H1 (cell line): Measurements from ENCODE around the gene OCSTAMP. TPM values are rescaled to one million over a fixed set of nuclear protein-coding genes. Genes with fewer than 3 reads are reported as not detected.

Experiments used
- CTCF ChIA-PET: fragments of 300-600 bp; sonication (Branson Sonifier 250); formaldehyde crosslinking; loops from one replicate; lab custom pipeline; 2021; ENCODE audit not compliant: partially characterized antibody; lab: Charles Lee
- POLR2A ChIA-PET: fragments of 300-600 bp; sonication (Branson Sonifier 250); formaldehyde crosslinking; loops from one replicate; lab custom pipeline; 2021; ENCODE audit warnings: inconsistent platforms; ENCODE audit not compliant: partially characterized antibody; lab: Charles Lee
- DNase-seq, 2 experiments: peaks; one replicate each; pipeline versions ENCODE4 v3.0.0 to v3.0.0-alpha.2; 2010 to 2022; ENCODE audit warnings: low spot score in 2 of 2, low read depth in 1 of 2, mixed read lengths in 1 of 2
- FAIRE-seq: peaks from 2 replicates; lab custom pipeline; 2011; peaks lifted over from hg19 to GRCh38; lab: Jason Lieb, UNC
- H2AFZ ChIP-seq: 2 replicates; pipeline ENCODE4 v1.8.1; 2012; ENCODE audit warnings: low read length, inconsistent platforms
- H2AK5ac ChIP-seq: 2 replicates; pipeline ENCODE4 v1.6.1; 2013; ENCODE audit warnings: low read depth, low read length
- H2BK120ac ChIP-seq: replicated peaks from 2 replicates; pipeline ENCODE3; 2013; ENCODE audit warnings: low read depth, low read length, inconsistent platforms
- H2BK12ac ChIP-seq: 2 replicates; pipeline ENCODE4 v1.6.1; 2013; ENCODE audit warnings: low read depth, low read length
- H2BK15ac ChIP-seq: 2 replicates; pipeline ENCODE4 v1.6.1; 2013; ENCODE audit warnings: low read length
- H2BK20ac ChIP-seq: 2 replicates; pipeline ENCODE4 v1.6.1; 2013; ENCODE audit warnings: low read length
- H2BK5ac ChIP-seq: 2 replicates; pipeline ENCODE4 v1.6.1; 2013; ENCODE audit warnings: low read depth, low read length
- H3K14ac ChIP-seq: 2 replicates; pipeline ENCODE4 v1.6.1; 2013; ENCODE audit warnings: inconsistent platforms; ENCODE audit not compliant: insufficient read length
- H3K18ac ChIP-seq: 2 replicates; pipeline ENCODE4 v1.6.1; 2013; ENCODE audit warnings: low read length; ENCODE audit errors: extremely low read depth
- H3K23ac ChIP-seq: 2 replicates; pipeline ENCODE4 v1.6.1; 2013; ENCODE audit warnings: inconsistent platforms; ENCODE audit not compliant: insufficient read length
- H3K23me2 ChIP-seq: 2 replicates; pipeline ENCODE4 v1.6.1; 2013; ENCODE audit warnings: low read depth, low read length
- H3K27ac ChIP-seq: 2 replicates; pipeline ENCODE4 v1.6.1; 2011; ENCODE audit warnings: low read depth, low read length, inconsistent platforms
- H3K27me3 ChIP-seq, 4 experiments: replicated peaks in 1 of 4; 1 replicate in 1 of 4; 2 replicates in 3 of 4; pipeline versions ENCODE4 v1.6.1 to v1.8.1; 2011 to 2013; ENCODE audit warnings: low read length in 3 of 4, mild to moderate bottlenecking in 3 of 4, inconsistent platforms in 2 of 4, mixed read lengths in 2 of 4, moderate library complexity in 1 of 4; ENCODE audit not compliant: control insufficient read depth in 3 of 4, insufficient read depth in 3 of 4; ENCODE audit errors: extremely low read depth in 1 of 4
- H3K36me3 ChIP-seq, 4 experiments: 2 replicates each; pipeline versions ENCODE4 v1.6.1 to v1.8.1; 2011 to 2013; ENCODE audit warnings: mild to moderate bottlenecking in 4 of 4, low read length in 3 of 4, moderate library complexity in 2 of 4, control low read depth in 1 of 4, inconsistent platforms in 1 of 4; ENCODE audit not compliant: insufficient read depth in 4 of 4, control insufficient read depth in 2 of 4
- H3K4ac ChIP-seq: replicated peaks from 2 replicates; pipeline ENCODE3; 2013; ENCODE audit warnings: low read length, low read depth, mixed read lengths, inconsistent platforms; ENCODE audit not compliant: insufficient read length
- H3K4me1 ChIP-seq, 4 experiments: replicated peaks in 1 of 4; 1 replicate in 1 of 4; 2 replicates in 3 of 4; pipeline versions ENCODE4 v1.6.1 to v1.8.1; 2011 to 2013; ENCODE audit warnings: low read length in 3 of 4, inconsistent platforms in 2 of 4, mixed read lengths in 1 of 4; ENCODE audit not compliant: insufficient read depth in 4 of 4, control insufficient read depth in 3 of 4
- H3K4me2 ChIP-seq, 2 experiments: 2 replicates each; pipeline versions ENCODE4 v1.6.1 to v1.8.1; 2011 to 2013; ENCODE audit warnings: low read depth in 2 of 2, low read length in 2 of 2, control low read depth in 1 of 2, inconsistent platforms in 1 of 2, mild to moderate bottlenecking in 1 of 2; ENCODE audit not compliant: insufficient read depth in 1 of 2
- H3K4me3 ChIP-seq, 4 experiments: fragments of 200-600, 300-600 bp in 1 of 4; sonication (generic), shearing (Covaris generic), sonication (Bioruptor Twin) in 1 of 4; 2 replicates each; pipeline versions ENCODE4 v1.5.1 to v1.8.1; 2011 to 2016; ENCODE audit warnings: low read length in 4 of 4, low read depth in 3 of 4, control low read depth in 2 of 4, inconsistent platforms in 2 of 4, mild to moderate bottlenecking in 2 of 4, mixed read lengths in 1 of 4, moderate library complexity in 1 of 4; ENCODE audit not compliant: insufficient read depth in 2 of 4; ENCODE audit errors: extremely low read depth in 1 of 4
- H3K56ac ChIP-seq: replicated peaks from 2 replicates; pipeline ENCODE3; 2013; ENCODE audit warnings: low read depth, mild to moderate bottlenecking, mixed read lengths, low read length, inconsistent platforms; ENCODE audit not compliant: insufficient read length
- H3K79me1 ChIP-seq: 2 replicates; pipeline ENCODE4 v1.6.1; 2013; ENCODE audit warnings: low read depth, low read length, control low read depth
- H3K79me2 ChIP-seq, 2 experiments: 2 replicates each; pipeline versions ENCODE4 v1.6.1 to v1.8.1; 2012 to 2013; ENCODE audit warnings: low read length in 2 of 2, mild to moderate bottlenecking in 2 of 2, inconsistent platforms in 1 of 2; ENCODE audit not compliant: insufficient read depth in 2 of 2, control insufficient read depth in 1 of 2
- H3K9ac ChIP-seq, 4 experiments: replicated peaks in 1 of 4; 1 replicate in 1 of 4; 2 replicates in 3 of 4; pipeline versions ENCODE4 v1.6.1 to v1.8.1; 2011 to 2013; ENCODE audit warnings: low read depth in 3 of 4, low read length in 3 of 4, control low read depth in 2 of 4, mild to moderate bottlenecking in 2 of 4, moderate library complexity in 2 of 4, inconsistent platforms in 1 of 4; ENCODE audit errors: extremely low read depth in 1 of 4
- H3K9me3 ChIP-seq, 2 experiments: 2 replicates each; pipeline versions ENCODE4 v1.6.1 to v1.8.1; 2012 to 2013; ENCODE audit warnings: mild to moderate bottlenecking in 2 of 2, moderate library complexity in 2 of 2, control low read depth in 1 of 2, inconsistent platforms in 1 of 2, low read depth in 1 of 2, low read length in 1 of 2, mixed read lengths in 1 of 2; ENCODE audit not compliant: insufficient read depth in 2 of 2
- H4K20me1 ChIP-seq, 2 experiments: replicated peaks in 1 of 2; 2 replicates each; pipeline versions ENCODE3 to v1.8.1; 2011 to 2013; ENCODE audit warnings: inconsistent platforms in 2 of 2, low read length in 2 of 2, mild to moderate bottlenecking in 1 of 2; ENCODE audit not compliant: insufficient read depth in 2 of 2, control insufficient read depth in 1 of 2
- H4K5ac ChIP-seq: 2 replicates; pipeline ENCODE4 v1.6.1; 2013; ENCODE audit warnings: low read length, low read depth, mixed read lengths, inconsistent platforms; ENCODE audit not compliant: insufficient read length
- H4K8ac ChIP-seq: 2 replicates; pipeline ENCODE4 v1.8.0; 2013; ENCODE audit warnings: mild to moderate bottlenecking, moderate library complexity, low read length, inconsistent platforms; ENCODE audit not compliant: insufficient read depth; ENCODE audit errors: extremely low read depth
- H4K91ac ChIP-seq: replicated peaks from 2 replicates; pipeline ENCODE3; 2013; ENCODE audit warnings: low read length, mixed read lengths, inconsistent platforms; ENCODE audit not compliant: insufficient read length
- BCL11A ChIP-seq, 2 experiments: IDR thresholded peaks; one replicate each; pipeline ENCODE4 v1.6.1; 2011; ENCODE audit warnings: low read depth in 2 of 2, low read length in 2 of 2, mild to moderate bottlenecking in 2 of 2
- CBX8 ChIP-seq: fragments of 300-800, 300-1000 bp; sonication (generic); IDR thresholded peaks from 2 replicates; pipeline ENCODE4 v1.7.1; 2016; ENCODE audit warnings: low read depth, low read length, borderline replicate concordance
- E2F6 ChIP-seq: IDR thresholded peaks from 2 replicates; pipeline ENCODE4 v1.6.1; 2012; ENCODE audit warnings: inconsistent platforms
- EGR1 ChIP-seq: IDR thresholded peaks from 2 replicates; pipeline ENCODE4 v1.6.1; 2011; ENCODE audit warnings: low read depth, low read length, borderline replicate concordance
- JUND ChIP-seq: IDR thresholded peaks from 2 replicates; pipeline ENCODE4 v1.6.1; 2011; ENCODE audit warnings: mild to moderate bottlenecking, improper control_type of control experiment, low read length
- MAX ChIP-seq: IDR thresholded peaks from 2 replicates; pipeline ENCODE4 v1.6.1; 2012; ENCODE audit warnings: inconsistent platforms
- POU5F1 ChIP-seq: IDR thresholded peaks from 2 replicates; pipeline ENCODE4 v1.6.1; 2011; ENCODE audit warnings: low read depth, mild to moderate bottlenecking, low read length, moderate library complexity
- RBBP5 ChIP-seq: IDR thresholded peaks from 2 replicates; pipeline ENCODE4 v1.7.1; 2012; ENCODE audit warnings: low read depth, mild to moderate bottlenecking, inconsistent platforms, low read length, moderate library complexity, borderline replicate concordance
- RXRA ChIP-seq: IDR thresholded peaks from 2 replicates; pipeline ENCODE4 v1.6.1; 2011; ENCODE audit warnings: low read depth, mild to moderate bottlenecking, low read length, moderate library complexity; ENCODE audit not compliant: insufficient read depth
- SAP30 ChIP-seq: fragments of 300-600 bp; sonication (generic); IDR thresholded peaks from 2 replicates; pipeline ENCODE4 v1.7.1; 2012; ENCODE audit warnings: low read length, moderate library complexity, mild to moderate bottlenecking, inconsistent platforms; ENCODE audit not compliant: insufficient read depth, insufficient replicate concordance
- SP1 ChIP-seq: IDR thresholded peaks from 2 replicates; pipeline ENCODE4 v1.6.1; 2011; ENCODE audit warnings: low read depth, low read length
- SP2 ChIP-seq: IDR thresholded peaks from 2 replicates; pipeline ENCODE4 v1.6.1; 2012; ENCODE audit warnings: mild to moderate bottlenecking, low read length, inconsistent platforms
- SP4 ChIP-seq: IDR thresholded peaks from 2 replicates; pipeline ENCODE4 v1.6.1; 2012; ENCODE audit warnings: low read length, inconsistent platforms
- WGBS, 2 experiments: shearing (Covaris generic) in 1 of 2; methylation state at CpG; one replicate each; pipeline versions ENCODE4 v1.1.6 to v1.1.7; 2013 to 2015; ENCODE audit warnings: low lambda C conversion rate in 2 of 2, mixed read lengths in 2 of 2, inconsistent platforms in 1 of 2, low coverage in 1 of 2, missing lambda C conversion rate in 1 of 2; ENCODE audit not compliant: insufficient replicate concordance in 2 of 2, insufficient coverage in 1 of 2, insufficient read length in 1 of 2; ENCODE audit errors: extremely low coverage in 1 of 2, missing lambda C conversion rate in 1 of 2; 5-methylcytosine and 5-hydroxymethylcytosine counted together
- polyA plus RNA-seq, 7 experiments: library from polyadenylated mRNA; depleted of rRNA in 3 of 7; stranded (reverse) in 5 of 7; unstranded in 2 of 7; fragments of >200 nt in 5 of 7; fragments of 200-250 nt in 2 of 7; gene quantifications; 1 replicate in 5 of 7; 2 replicates in 1 of 7; 4 replicates in 1 of 7; pipeline versions ENCODE4 v1.2.1 to v1.2.3, GENCODE V29; 2011 to 2013; ENCODE audit warnings: missing spikeins in 2 of 7, mixed read lengths in 2 of 7
- total RNA-seq: library from RNA; stranded (reverse); fragmentation: NEBNext Ultra II Directional; extraction: Animal tissue kit (Norgen Biotek cat#: 25700); gene quantifications from 2 replicates; pipeline ENCODE4 v1.2.1, GENCODE V29; 2021

OCSTAMP gene
- total and polyA plus RNA-seq, 2 of the 8 experiments (the other 6 are each of a cell fraction or from before 2014, with no cell fraction given): 0.09 to 0.13 TPM

- Histone ChIP-seq H3K4me2 (peak overlapping the region; percentile 73 to 77), H3K56ac (no peak overlapping the region), H4K5ac (peak overlapping the region; percentile 83), H4K8ac (peak overlapping the region; percentile 85; the same call in 1 of the 2 replicates), H2BK20ac (0 out of 2 replicates have a peak overlapping the region, but pooled peaks have one; percentile 40), H3K27ac (no peak overlapping the region), H3K18ac (peak overlapping the region; percentile 67; the same call in 1 of the 2 replicates), H3K27me3 (no peaks in the 10 kb centered on the region), H2BK15ac (0 out of 2 replicates have a peak overlapping the region, but pooled peaks have one; percentile 72), H2AK5ac (no peak overlapping the region), H3K9me3 (no peaks in the 10 kb centered on the region), H2BK5ac (peak overlapping the region; percentile 37; the same call in 1 of the 2 replicates), H2BK12ac (no peak overlapping the region; the same call in 1 of the 2 replicates), H2AFZ (peak overlapping the region; percentile 98), H3K23me2 (peaks cover 2% of the 10 kb centered on the region; the same call in 1 of the 2 replicates), H2BK120ac (peak overlapping the region; percentile 51), H3K14ac (no peak overlapping the region), H3K4me3 (peak overlapping the region in 1 of 4 experiments; percentile 51; a peak in 1 of 8 replicates), H3K79me2 (no peaks in the 10 kb centered on the region), H4K20me1 (no peaks in the 10 kb centered on the region), H4K91ac (peak overlapping the region; percentile 92), H3K36me3 (no peaks in the 10 kb centered on the region), H3K9ac (no peak overlapping the region), H3K4ac (peak overlapping the region; percentile 4), H3K79me1 (no peaks in the 10 kb centered on the region; the same call in 1 of the 2 replicates), H3K23ac (no peak overlapping the region), H3K4me1 (peaks cover 8 to 19% (median 13%) of the 10 kb centered on the region in 4 experiments)
- DNase-seq (no peak), FAIRE-seq (no peak)
- 66% methylated on average over 5 of the region's 5 CpGs; no CpG with 5 or more reads in 1 of the 2 experiments for WGBS, 2 experiments
- CTCF ChIA-PET: interaction anchor here (1.1 to 4.9 kb wide), 22 partner anchors 11 to 121 kb away, joined by 3 to 64 read pairs (median 6); partner anchors contain the start of gene OCSTAMP
- POLR2A ChIA-PET: interaction anchor here (1.2 kb wide), 1 partner anchor 10 kb away, joined by 3 read pairs; no protein-coding TSS in a partner anchor
- TF ChIP-seq JUND (no peak), BCL11A (IDR thresholded peaks at IDR 0.05; ENCODE audit: low read depth in 2 of 2, low read length in 2 of 2) (no peak), SP2 (no peak), RXRA (no peak), SP1 (no peak), POU5F1 (no peak), MAX (no peak), CBX8 (no peak), SAP30 (no peak), EGR1 (no peak), RBBP5 (no peak), SP4 (no peak), E2F6 (no peak)
These were observed 11.5 kb upstream of the OCSTAMP start for GRCh38 chr20:46562009-46562372.
